Inflammatory macrophage (primary cell): ENCODE measurements around the gene EHD2.
A peak's percentile ranks its signal among the peaks of the same experiment; 100 is the strongest.
"Not testable (repeated sequence)": the region's sequence is repeated elsewhere in the genome, so short reads cannot be mapped to it uniquely, and the experiment has no call there.

Experiments used
- DNase-seq, 2 donors: peaks; one replicate each; pipeline ENCODE4 v3.0.0-alpha.2; 2020 to 2022

Gene EHD2

DNA sequence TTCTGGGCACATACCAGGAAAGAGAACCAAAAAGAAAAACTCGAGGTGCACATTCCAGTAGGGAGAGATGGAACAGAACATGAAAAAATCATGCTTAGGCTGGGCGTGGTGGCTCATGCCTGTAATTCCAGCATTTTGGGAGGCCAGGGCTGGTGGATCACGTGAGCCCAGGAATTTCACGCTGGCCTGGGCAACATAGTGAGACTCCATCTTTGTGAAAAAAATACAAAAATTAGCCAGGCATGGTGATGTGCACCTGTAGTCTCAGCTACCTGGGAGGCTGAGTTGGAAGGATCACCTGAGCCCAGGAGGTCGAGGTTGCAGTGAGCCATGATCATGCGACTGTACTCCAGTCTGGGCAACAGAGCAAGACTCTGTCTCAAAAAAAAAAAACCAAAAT lies 58.1 kb downstream of the EHD2 start:
- not testable (repeated sequence) for DNase-seq

DNA sequence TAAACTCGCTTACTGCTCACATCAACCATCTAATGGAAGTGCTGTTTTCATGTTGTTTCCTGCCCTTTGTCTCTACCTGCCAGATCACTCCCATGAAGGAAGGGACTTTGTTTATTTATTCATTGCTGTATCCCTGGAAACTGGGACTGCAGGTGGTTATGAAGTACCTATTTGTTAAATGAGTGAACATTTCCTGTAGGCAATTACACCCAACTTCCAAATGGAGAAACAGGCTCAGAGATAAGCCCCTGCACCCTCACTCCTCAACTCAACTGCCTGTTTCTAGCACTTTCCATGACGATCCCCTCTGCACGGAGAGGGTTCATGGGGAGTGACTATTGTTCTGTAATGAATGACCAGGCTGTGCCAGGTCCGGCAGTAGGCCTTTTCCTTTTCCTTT lies 63.3 kb downstream of the EHD2 start:
- no peak for DNase-seq

DNA sequence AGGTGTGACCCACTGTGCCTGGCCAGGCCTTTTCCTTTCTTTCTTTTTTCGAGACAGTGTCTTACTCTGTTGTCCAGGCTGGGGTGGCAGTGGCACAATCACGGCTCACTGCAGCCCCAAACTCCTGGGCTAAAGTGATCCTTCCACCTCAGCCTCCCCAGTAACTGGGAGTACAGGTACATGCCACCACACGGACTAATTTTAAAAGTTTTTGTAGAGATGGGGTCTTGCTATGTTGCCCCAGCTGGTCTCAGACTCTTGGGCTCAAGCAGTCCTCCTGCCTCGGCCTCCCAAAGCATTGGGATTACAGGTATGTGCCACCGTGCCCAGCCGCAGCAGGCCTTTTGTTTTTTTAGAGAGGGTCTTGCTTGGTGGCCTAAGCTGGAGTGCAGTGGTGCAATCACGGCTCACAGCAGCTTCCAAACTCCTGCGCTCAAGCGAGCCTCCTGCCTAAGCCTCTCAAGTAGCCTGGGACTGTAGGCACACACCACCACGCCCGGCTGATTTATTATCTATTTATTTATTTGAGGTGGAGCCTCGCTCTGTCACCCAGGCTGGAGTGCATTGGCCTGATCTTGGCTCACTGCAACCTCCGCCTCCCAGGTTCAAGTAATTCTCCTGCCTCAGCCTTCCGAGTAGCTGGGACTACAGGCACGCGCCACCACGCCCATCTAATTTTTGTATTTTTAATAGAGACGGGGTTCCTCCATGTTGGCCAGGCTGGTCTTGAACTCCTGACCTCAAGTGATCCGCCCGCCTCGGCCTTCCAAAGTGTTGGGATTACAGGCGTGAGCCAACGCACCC lies 64.2 kb downstream of the EHD2 start:
- not testable (repeated sequence) for DNase-seq

DNA sequence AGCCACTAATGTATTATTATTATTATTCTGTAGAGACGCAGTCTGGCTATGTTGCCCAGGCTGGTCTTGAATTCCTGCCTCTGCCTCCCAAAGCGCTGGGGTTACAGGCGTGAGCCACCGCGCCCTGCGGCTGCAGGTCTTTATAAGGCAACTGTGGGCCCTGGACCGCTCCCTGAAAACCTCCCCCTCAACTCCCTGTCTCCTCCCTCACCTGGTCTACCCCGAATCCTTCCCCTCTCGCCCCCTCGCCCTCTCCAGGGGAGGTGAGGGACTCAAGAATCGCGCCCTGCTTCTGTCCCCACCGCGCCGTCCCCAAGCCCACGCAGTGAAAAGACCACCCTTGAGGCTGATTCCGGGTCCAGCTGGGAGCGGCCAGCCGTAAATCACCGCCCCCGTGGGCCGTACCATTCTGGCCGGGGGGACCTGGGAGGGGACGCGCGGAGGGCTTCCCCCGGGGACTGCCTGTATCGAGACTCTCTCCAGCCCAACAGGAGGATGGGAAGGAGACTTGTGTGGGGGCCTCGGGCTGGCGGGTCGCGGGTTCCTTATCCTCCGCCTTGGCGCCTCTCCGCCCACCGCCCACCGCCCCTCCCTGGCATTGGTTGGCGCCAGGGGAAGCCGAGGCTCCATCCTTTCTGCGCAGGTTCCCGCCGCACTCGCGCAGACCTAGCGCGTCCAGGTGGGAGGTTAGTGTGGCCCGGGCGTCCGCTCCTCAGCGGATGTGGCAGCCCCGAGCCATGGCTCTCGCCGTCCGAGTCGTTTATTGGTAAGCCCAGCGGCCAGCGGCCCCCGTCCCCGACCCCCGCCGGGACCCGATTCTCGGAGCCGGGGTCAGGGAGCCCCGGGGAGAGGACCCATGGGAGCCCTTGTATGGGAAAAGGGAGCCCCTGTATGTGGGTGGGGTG lies 65.1 kb downstream of the EHD2 start, which contains the start of gene SELENOW:
TSS of gene SELENOW (plus strand) at position 655 of the 905 bp plus-strand sequence. CDS start at position 738, 83 bp downstream.
- peak; percentile 44 to 54 for DNase-seq

DNA sequence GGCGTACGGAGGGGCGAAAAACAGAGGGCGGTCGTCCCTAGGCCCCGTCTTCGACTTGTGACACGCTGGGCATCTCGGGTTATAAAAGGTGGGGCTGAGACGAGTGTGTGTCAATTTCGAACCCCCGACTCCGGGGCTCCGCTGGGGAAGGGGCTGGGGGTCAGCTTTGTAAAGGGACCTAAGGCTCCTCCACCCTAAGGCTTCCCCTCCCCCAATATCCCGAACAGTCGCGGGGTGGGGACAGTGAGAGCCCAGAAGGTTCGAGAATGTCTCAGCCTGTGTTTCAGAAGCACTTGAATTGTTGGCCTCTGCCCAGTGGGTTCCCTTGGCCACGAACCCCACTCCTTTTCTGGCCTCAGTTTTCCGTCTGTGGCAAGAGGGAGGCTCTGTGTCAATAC lies 65.7 kb downstream of the EHD2 start:
- peak in 1 of 2 donors; percentile 3 for DNase-seq

DNA sequence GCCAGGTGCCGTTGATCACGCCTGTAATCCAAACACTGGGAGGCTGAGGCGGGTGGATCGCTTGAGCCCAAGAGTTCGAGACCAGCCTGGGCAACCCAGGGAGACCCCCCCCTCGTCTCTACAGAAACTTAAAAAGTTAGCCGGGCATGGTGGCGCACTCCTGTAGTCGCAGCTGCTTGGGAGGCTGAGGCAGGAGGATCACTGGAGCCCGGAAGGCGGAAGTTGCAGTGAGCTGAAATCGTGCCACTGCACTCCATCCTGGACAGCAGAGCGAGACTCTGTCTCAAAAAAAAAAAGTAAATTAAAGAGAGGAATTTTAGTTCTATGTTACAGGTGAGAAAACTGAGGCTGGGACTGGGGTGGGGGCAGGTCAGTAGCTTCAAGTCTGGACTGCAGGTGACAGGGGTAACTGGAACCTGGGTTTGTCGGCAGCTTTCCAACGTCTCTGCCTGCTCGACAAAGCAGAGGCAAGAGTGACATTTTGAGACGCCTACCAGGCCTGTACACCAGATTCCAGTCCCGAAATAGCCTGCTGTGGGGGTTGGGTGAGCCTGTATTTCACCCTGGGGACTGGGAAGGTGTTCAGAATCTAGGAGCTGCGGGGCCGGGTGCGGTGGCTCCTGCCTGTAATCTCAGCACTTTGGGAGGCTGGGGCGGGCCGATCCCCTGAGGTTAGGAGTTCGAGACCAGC lies 66.4 kb downstream of the EHD2 start:
- no peak for DNase-seq

- no peak for DNase-seq
Measured at GRCh38 chr19:47780215-47780551, 67.0 kb downstream of the EHD2 start.

DNA sequence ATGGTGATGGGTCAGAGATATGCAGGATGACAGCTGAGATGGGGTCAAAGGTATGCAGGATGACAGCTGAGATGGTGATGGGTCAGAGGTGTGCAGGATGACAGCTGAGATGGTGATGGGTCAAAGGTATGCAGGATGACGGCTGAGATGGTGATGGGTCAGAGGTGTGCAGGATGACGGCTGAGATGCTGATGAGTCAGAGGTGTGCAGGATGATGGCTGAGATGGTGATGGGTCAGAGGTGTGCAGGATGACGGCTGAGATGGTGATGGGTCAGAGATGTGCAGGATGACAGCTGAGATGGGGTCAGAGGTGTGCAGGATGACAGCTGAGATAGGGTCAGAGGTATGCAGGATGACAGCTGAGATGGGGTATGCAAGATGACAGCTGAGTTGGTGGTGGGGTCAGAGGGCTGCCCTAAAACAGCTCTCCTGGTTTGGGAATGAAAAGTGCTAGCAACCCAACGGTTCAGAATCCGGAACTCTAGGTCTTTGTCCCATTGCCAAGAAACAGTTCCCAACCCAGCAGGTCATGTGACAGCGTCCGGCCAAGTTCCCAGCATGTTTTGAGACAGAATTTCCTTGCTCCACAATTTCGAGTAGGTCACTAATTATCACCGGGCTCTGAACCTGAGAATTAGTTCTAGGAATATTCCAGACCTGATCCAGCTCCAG lies 68.5 kb downstream of the EHD2 start:
- no peak for DNase-seq

DNA sequence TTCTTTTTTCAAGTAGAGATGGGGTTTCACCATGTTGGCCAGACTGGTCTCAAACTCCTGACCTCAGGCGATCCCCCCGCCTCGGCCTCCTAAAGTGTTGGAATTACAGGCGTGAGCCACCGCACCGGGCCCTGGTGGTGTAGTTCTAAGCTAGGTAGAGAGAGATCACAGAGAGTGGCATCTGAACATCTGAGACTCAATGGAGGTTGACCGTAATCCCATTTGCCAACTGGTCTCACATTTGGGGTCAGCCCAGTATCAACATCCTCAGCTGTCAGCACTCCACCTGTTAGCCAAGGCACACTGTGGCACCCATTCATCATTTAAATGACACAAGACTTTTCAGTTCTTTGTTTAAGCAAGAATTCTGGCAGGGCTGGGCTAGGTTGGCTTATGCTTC lies 73.3 kb downstream of the EHD2 start:
- no peak for DNase-seq

DNA sequence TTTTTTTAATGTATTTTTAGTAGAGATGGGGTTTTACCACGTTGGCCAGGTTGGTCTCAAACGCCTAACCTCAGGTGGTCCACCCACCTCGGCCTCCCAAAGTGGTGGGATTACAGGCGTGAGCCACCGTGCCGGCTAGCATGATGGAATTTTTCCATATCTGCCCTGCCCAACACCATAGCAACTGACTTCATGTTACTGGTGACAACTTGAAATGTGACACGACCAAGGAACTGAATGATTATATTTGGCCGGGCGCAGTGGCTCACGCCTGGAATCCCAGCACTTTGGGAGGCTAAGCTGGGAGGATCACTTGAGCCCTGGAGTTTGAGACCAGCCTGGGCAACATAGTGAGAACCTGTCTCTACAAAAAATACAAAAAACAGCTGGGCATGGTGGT lies 74.1 kb downstream of the EHD2 start:
- not testable (repeated sequence) for DNase-seq

- DNase-seq: not testable (repeated sequence)
Measured at GRCh38 chr19:47789811-47790210, 76.6 kb downstream of the EHD2 start.

DNA sequence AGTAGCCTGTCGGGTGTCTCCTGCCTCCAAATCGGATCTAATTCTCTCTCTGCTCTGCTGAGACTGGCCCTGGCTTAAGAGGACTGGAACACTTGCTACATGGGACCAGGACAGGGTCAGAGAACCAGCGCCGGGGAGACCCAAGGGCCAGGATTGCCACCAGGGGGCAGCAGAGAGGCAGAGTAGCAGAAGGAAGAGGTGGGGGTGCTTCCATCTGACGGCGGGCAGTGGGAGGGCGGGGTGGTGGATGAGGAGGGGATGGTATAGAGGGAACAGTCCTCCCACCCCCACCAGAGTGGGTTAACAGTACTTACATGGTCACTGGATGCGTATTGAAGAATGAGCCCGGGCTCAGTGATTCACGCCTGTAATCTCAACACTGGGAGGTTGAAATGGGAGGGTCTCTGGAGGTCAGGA lies 77.2 kb downstream of the EHD2 start:
- peak; percentile 57 to 65 for DNase-seq

DNA sequence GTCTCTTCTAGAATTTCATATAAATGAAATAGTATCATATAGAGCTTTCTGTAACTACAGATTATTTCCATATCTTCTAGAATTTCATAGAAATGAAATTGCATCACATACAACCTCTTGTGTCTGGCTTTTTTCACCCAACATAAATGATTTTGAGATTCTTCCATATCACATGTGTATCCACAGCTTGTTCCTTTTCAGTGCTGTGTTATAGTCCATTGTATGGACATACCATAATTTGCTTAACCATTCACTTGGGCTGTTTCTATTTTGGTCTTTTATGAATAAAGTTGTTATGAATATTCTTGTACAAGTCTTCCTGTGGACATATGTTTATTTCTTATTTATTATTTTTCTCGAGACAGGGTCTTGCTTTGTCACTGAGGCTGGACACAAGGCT lies 79.4 kb downstream of the EHD2 start:
- DNase-seq: no peak
